NCI-H345 treated with DMSO at 0.1 percent for 48 hours (cell line): ENCODE results near the gene AGO3.

ENCODE experiments used
- DNase-seq: peaks from one replicate; lab custom pipeline; 2025; ENCODE audit not compliant: unreplicated experiment; lab: John Stamatoyannopoulos, UW

AGO3 gene

DNA sequence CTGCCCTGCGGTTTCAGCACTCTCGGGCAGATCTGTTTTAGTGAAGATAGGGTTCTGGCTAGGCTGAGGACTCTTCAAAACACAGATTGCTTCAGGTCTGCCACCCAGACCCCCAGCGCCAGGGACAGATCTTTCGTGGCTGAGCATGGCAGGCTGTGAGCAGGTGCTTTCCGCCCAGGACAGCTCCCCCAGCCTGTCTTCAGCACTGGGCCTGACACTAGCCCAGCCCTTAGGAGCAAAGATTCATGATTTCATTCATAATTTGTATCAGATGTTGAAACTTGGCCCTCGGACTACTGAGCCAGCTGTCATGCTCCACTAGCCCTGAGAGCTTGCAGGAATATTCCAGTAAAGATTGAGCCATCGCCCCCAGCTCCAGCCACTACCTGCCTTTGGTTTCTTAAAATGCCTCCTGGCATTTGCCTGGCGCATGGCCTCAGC is 163.7 kb downstream of the AGO3 start:
- no peak for DNase-seq

DNA sequence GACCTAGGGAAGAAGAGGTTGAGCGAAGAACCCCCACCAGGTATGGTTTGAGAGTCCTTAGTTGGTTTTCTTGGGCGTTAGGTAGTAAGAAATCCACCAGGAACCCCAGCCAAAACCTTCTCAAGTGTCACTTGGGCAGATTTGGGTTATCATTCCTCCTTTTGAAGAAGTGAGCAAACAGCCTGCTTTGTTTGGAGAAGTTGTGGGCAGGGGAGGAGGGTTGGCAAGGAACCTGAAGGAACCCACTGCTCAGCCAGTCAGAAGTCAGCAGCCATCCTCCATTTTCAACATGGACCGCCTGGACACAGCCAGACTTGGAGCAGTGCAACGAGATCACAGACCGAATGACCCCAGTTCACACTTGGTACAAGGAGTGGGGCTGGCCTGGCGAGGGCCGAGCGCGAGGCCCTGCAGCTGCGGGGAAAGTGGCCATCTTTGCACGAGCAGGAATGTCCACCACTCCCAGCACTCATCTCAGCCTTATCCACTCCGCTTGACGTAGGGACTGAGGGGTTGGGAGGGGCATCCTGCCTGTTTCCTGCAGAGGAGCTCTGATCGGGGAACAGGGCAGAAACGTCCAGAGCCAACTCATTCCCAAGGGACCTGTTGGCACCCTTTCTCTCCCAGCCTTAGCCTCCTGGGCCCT is 165.0 kb downstream of the AGO3 start:
- DNase-seq, result no peak

DNA sequence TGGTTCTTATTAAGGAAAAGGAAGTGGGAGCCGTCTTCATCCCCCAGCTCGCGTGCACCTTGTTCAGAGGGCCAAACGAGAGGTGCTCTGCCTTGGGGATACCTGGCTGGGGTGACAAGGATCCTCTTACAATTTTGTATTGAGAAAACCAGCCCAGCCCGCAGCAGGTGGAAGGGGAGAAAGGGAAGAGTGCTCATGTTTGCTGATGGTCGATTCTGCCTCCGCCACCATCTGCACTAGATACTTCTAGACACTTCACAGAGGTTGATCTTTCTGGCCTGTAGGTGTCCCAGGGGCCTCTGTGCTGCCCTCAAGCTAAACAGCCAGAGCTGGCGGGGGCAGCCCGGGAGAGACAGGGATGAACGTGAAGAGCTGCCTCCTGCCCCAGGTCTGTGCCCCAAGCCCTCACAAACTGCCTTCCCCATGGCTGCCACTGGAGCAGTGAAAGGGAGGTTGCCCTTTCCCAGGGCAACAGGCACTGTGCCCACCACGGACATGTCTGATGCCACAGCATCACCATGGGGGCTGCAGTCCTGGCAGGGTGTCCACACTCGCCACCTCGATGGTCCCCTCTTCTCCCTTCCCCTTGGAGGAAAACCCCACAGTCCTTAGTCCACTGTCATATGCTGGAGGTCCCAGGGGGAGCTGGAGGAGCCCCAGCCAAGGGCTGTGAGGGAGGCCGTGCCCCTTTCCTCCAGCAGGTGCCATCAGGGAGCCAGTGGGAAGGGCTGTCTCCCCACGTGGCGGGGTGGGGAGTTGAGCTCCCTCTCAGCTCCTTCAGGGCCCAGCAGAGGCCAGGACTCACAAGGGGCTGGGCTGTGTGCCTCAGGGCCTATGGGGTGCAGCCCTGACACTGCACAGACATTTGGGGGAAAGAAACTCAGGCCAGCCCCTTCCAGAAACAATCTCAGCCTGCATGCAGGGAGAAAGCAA is 165.9 kb downstream of the AGO3 start:
- no peak for DNase-seq

DNA sequence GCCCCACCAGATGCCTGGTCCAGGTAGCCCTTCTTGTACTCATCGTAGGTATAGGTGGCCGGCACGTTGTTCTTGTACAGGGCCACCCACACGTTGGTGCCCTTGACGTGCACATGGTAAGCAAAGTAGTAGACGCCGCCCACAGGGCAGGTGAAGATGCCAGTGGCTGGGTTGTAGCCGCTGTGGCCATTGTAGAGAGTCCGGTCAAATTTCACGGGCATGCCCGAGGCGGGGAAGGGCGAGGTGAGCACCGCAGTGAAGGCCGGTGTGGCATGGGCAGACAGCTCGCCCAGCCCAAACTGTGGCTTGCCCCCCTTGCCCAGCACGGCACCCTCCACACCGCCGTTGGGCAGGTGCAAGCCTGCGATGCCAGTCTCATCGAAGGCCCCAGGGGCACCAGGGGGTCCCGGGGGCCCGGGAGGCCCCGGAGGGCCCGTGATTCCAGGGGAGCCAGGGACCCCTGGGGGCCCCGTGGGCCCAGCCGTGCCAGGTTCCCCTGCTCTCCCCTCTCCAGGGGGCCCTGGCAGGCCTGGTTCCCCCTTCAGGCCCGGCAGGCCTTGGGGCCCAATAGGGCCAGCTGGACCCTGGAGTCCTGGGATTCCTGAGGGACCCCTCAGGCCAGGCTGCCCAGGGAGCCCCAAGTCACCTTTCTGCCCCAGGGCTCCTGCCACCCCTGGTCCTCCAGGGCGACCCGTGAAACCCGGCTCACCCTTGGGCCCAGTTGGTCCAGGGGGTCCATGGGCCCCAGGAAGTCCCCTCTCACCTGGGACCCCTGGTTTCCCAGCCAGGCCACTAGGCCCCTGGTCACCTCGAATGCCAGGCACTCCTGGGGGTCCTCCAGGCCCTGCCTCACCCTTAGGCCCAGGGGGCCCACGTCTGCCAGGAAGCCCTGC is 167.0 kb downstream of the AGO3 start:
- no peak for DNase-seq

- no peak for DNase-seq
These were observed 167.9 kb downstream of the AGO3 start for GRCh38 chr1:36098650-36099365.

DNA sequence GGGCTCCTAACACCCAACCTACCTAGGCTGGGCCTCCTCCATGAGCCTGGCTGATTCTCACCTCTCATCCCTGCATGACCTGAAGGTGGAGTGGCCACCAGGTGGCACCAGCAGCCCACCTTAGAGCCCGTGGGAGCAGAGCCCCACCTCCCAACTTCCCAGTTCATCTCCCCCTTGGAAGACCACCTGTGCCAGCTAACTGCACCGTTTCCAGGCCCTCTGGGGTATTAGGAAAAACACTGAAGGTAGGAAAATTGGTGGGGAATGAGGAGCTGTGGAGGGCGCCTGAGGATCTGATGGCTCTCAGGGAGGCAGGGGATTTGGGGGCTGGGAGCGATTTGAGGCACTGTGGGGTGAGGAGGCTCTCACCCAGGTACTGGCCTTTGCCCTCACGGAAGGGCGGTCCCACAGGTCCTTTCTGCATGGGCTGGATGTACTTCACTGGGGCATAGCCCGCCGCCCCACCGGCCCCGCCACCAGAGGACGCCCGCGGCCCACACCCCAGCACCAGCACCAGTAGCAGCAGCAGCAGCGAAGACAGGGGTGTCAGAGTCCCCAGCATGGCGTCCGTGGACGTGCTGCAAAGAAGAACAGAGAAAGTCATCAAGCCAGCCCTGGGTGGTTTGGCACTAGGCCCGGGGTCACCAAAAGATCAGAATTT is 168.9 kb downstream of the AGO3 start:
- peak; percentile 27 for DNase-seq

- DNase-seq, result no peak
These were observed 169.5 kb downstream of the AGO3 start for GRCh38 chr1:36100376-36100775.

DNA sequence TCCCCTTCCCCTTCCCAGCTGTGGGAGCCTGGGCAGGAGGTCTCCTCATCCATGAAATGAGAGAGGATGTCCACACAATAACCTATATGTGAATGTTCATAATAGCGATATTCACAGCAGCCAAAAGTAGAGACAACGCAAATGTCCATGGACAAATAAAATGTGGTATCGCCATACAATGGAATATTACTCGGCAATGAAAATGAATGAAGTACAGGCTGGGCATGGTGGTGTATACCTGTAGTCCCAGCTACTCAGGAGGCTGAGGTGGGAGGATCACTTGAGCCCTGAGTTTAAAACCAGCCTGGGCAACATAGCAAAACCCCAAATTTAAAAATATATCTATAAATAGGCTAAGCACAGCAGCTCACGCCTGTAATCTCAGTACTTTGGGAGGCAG is 170.6 kb downstream of the AGO3 start:
- no peak for DNase-seq

DNA sequence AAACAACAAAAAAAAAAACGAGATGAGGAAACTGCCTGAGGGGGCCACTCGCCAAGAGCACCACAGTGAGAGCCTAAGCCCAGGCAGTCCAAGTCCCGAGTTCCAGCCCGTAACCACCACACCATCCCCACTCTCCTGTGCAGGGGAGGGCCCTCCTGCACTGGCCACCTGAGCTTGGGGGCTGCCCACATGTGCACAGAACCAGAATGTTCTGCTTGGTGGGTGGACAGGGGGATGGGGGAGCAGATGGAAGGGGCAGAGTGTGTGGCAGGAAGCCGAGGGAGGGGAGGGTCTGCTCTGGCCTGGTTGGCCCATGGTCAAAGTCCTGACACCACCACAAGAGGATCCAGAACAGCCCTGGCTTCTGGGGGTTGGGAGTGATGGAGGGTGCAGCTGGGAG is 175.4 kb downstream of the AGO3 start:
- no peak for DNase-seq

- no peak for DNase-seq
These were observed 176.5 kb downstream of the AGO3 start for GRCh38 chr1:36107394-36107793.

DNA sequence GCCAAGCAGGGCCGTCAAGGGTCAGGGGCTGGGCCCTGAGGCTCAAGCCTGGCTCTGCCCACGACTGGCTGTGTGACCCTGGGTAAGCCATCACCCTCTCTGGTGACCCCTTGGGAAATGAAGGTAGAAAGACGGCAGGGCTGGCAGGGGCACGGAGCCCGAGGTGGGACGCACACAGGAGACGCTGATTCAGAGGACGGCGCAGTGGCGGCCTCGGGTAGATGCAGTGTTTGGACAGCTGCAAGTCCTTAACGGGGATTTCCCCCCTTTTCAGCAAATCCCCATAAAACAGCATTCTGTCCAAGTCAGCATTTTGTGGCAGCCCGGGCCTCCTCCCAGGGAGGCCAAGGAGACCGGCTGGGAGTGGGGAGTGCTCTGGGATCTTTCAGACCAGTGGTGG is 177.4 kb downstream of the AGO3 start:
- DNase-seq, result no peak

DNA sequence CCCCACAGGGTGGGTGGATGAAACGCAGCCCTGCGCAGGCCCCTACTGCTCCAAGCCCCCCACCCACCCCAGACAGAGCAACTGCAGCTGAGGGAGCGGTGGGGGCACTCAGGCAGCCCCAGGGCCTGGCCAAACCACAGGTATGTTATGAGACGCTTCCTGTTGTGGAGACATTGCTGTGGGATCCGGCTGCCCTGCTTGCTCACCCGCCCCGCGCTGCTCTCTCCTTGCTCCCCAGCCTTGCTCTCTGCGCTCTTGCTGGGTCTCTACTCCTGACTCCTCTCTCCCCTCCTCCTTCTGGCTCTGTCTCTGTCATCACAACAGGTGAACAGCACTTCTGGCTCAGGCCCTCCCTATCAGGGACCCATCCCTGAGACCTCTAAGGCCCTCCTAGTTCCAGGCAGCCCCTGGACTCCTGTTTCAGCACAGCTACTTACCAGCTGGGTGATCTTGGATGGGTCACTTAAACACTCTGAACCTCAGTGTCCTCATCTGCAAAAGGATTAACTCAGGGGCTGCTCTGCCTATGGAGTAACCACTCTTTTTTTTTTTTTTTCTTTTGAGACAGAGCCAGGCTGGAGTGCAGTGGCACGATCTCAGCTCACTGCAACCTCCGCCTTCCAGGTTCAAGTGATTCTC is 178.3 kb downstream of the AGO3 start:
- DNase-seq, result no peak

GRCh38 chr1:36111151-36111550 is 180.2 kb downstream of the AGO3 start:
- no peak for DNase-seq

GRCh38 chr1:36112823-36113222 is 181.9 kb downstream of the AGO3 start:
- no peak for DNase-seq

GRCh38 chr1:36114371-36114770 is 183.5 kb downstream of the AGO3 start:
- no peak for DNase-seq

DNA sequence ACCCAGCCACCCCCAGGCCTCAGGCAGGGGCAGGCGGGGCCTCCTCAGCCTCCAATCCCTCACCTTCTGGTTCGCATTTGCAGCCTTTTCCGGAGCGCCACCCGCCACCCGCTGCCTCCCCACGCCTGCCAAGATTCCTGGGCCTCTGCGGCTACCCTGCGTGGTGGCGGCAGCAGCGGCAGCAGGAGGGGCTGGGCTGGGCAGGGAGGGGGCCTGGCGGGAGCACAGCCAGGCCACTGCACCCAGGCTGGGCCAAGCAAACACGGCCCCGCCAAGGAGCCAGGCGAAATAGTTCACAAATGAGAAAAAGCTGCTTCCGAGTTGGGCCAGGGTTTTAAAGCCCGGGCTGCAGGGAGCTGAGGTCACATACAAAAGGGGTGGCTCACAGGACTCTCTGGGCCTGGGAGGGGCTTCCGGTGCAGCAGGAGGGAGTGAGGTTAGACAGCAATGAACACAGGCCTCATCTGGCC is 184.3 kb downstream of the AGO3 start:
- no peak for DNase-seq

GRCh38 chr1:36115931-36116330 is 185.0 kb downstream of the AGO3 start:
- no peak for DNase-seq

- DNase-seq, result no peak
These were observed 186.0 kb downstream of the AGO3 start for GRCh38 chr1:36116901-36117300.

DNA sequence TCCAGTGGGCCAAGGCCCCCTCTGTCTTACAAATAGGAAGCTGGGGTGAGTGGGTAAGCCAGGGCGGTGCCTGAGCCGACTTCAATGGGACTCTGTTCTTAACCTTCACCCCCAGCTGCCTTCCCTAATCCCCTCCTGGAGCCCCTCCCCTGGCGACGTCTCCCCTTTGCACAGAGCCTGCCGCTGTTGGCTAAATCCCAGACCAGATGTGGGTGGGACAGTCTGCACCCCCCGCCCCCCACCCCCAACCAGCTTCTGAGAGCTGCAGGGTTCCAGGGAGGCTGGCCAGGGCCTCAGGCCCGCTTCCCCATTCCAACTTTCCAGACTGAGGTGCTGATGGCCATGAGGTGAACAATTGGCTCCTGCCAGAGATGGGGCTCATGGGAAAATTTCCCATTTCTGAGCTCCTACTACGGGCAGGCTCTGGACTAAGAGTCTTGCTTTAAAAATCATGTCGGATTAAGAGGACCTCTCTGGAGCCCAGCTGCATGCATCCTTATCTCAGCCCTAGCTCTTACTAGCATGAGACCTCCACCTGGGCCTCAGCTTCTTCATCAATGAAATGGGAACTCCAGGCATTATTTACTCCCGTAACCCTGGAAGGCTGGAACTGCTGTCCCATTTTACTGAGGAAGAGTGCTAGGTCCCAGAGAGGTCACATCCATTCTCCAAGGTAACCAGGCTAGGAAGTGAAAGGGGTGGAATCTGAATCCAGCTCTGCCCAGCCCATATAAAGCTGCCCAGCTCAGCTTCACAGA is 187.7 kb downstream of the AGO3 start:
- DNase-seq, result no peak
